ENCODE measurements around the gene AURKA. TPM values are rescaled to one million over a fixed set of nuclear protein-coding genes. Genes with fewer than 3 reads are reported as not detected.

The AURKA gene
- total and polyA plus RNA-seq, 2 experiments from 2014 or later, result 75.8 to 82.0 TPM

DNA sequence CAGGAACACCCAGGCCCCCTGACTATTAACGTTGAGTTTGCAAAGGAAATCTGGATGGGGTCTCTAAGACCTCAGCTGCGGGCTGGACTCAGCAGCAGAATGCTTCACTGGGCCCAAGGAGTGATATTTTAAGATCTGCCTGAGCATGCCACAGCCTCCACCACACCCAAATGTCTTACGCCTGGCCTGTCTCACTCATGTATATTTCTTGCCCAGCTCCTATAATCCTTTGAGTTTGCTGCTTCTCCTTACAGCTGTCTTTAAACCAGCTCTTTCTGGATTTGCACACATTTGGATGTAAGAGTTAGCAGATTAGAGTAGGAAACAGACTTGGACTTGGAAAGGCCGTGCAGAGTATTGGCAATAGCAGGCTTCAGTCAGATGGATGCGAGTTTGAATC is 36.4 kb upstream of the AURKA start (continued):
- TF ChIP-seq, protein P1, sequence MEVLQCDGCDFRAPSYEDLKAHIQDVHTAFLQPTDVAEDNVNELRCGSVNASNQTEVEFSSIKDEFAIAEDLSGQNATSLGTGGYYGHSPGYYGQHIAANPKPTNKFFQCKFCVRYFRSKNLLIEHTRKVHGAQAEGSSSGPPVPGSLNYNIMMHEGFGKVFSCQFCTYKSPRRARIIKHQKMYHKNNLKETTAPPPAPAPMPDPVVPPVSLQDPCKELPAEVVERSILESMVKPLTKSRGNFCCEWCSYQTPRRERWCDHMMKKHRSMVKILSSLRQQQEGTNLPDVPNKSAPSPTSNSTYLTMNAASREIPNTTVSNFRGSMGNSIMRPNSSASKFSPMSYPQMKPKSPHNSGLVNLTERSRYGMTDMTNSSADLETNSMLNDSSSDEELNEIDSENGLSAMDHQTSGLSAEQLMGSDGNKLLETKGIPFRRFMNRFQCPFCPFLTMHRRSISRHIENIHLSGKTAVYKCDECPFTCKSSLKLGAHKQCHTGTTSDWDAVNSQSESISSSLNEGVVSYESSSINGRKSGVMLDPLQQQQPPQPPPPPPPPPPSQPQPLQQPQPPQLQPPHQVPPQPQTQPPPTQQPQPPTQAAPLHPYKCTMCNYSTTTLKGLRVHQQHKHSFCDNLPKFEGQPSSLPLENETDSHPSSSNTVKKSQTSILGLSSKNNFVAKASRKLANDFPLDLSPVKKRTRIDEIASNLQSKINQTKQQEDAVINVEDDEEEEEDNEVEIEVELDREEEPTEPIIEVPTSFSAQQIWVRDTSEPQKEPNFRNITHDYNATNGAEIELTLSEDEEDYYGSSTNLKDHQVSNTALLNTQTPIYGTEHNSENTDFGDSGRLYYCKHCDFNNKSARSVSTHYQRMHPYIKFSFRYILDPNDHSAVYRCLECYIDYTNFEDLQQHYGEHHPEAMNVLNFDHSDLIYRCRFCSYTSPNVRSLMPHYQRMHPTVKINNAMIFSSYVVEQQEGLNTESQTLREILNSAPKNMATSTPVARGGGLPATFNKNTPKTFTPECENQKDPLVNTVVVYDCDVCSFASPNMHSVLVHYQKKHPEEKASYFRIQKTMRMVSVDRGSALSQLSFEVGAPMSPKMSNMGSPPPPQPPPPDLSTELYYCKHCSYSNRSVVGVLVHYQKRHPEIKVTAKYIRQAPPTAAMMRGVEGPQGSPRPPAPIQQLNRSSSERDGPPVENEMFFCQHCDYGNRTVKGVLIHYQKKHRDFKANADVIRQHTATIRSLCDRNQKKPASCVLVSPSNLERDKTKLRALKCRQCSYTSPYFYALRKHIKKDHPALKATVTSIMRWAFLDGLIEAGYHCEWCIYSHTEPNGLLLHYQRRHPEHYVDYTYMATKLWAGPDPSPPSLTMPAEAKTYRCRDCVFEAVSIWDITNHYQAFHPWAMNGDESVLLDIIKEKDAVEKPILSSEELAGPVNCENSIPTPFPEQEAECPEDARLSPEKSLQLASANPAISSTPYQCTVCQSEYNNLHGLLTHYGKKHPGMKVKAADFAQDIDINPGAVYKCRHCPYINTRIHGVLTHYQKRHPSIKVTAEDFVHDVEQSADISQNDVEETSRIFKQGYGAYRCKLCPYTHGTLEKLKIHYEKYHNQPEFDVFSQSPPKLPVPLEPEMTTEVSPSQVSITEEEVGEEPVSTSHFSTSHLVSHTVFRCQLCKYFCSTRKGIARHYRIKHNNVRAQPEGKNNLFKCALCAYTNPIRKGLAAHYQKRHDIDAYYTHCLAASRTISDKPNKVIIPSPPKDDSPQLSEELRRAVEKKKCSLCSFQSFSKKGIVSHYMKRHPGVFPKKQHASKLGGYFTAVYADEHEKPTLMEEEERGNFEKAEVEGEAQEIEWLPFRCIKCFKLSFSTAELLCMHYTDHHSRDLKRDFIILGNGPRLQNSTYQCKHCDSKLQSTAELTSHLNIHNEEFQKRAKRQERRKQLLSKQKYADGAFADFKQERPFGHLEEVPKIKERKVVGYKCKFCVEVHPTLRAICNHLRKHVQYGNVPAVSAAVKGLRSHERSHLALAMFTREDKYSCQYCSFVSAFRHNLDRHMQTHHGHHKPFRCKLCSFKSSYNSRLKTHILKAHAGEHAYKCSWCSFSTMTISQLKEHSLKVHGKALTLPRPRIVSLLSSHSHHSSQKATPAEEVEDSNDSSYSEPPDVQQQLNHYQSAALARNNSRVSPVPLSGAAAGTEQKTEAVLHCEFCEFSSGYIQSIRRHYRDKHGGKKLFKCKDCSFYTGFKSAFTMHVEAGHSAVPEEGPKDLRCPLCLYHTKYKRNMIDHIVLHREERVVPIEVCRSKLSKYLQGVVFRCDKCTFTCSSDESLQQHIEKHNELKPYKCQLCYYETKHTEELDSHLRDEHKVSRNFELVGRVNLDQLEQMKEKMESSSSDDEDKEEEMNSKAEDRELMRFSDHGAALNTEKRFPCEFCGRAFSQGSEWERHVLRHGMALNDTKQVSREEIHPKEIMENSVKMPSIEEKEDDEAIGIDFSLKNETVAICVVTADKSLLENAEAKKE (CRISPR knock-in tag; IDR thresholded peaks at IDR 0.05), result no peak
- TF ChIP-seq, protein P2, sequence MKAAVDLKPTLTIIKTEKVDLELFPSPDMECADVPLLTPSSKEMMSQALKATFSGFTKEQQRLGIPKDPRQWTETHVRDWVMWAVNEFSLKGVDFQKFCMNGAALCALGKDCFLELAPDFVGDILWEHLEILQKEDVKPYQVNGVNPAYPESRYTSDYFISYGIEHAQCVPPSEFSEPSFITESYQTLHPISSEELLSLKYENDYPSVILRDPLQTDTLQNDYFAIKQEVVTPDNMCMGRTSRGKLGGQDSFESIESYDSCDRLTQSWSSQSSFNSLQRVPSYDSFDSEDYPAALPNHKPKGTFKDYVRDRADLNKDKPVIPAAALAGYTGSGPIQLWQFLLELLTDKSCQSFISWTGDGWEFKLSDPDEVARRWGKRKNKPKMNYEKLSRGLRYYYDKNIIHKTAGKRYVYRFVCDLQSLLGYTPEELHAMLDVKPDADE (IDR thresholded peaks at IDR 0.05), result no peak
- TF ChIP-seq STAT1 (IDR thresholded peaks at IDR 0.05; ENCODE audit: unreplicated experiment), result no peak
- TF ChIP-seq, protein P3, sequence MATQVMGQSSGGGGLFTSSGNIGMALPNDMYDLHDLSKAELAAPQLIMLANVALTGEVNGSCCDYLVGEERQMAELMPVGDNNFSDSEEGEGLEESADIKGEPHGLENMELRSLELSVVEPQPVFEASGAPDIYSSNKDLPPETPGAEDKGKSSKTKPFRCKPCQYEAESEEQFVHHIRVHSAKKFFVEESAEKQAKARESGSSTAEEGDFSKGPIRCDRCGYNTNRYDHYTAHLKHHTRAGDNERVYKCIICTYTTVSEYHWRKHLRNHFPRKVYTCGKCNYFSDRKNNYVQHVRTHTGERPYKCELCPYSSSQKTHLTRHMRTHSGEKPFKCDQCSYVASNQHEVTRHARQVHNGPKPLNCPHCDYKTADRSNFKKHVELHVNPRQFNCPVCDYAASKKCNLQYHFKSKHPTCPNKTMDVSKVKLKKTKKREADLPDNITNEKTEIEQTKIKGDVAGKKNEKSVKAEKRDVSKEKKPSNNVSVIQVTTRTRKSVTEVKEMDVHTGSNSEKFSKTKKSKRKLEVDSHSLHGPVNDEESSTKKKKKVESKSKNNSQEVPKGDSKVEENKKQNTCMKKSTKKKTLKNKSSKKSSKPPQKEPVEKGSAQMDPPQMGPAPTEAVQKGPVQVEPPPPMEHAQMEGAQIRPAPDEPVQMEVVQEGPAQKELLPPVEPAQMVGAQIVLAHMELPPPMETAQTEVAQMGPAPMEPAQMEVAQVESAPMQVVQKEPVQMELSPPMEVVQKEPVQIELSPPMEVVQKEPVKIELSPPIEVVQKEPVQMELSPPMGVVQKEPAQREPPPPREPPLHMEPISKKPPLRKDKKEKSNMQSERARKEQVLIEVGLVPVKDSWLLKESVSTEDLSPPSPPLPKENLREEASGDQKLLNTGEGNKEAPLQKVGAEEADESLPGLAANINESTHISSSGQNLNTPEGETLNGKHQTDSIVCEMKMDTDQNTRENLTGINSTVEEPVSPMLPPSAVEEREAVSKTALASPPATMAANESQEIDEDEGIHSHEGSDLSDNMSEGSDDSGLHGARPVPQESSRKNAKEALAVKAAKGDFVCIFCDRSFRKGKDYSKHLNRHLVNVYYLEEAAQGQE (IDR thresholded peaks at IDR 0.05; ENCODE audit: unreplicated experiment), result no peak
- TF ChIP-seq CREB1 (CRISPR knock-in tag; IDR thresholded peaks at IDR 0.05; ENCODE audit: low read depth), result no peak
